HCT116 (cell line): ENCODE data around the gene COG5. TPM values are rescaled to one million over a fixed set of nuclear protein-coding genes. Genes with fewer than 3 reads are reported as not detected.

Experiments
- ATAC-seq: fragments of 200-7000 bp; cut with Tn5 transposase; 2 replicates; pipeline ENCODE4 v1.9.1; 2020; ENCODE audit warnings: mild to moderate bottlenecking, moderate library complexity
- BruUV-seq: library from RNA; stranded (reverse); fragments of 400-500 nt; replicated peaks from 2 replicates; lab custom pipeline; 2021; lab: Mats Ljungman, UMichigan
- CTCF ChIA-PET: fragments of 300-600 bp; sonication (Branson Sonifier 250); formaldehyde crosslinking; loops from one replicate; lab custom pipeline; 2021; ENCODE audit warnings: antibody characterized with exemption; lab: Charles Lee
- POLR2A ChIA-PET: fragments of 300-600, 350-600 bp; sonication (Branson Sonifier 250); formaldehyde crosslinking; loops from one replicate; lab custom pipeline; 2021; ENCODE audit warnings: antibody characterized with exemption; lab: Charles Lee
- RAD21 ChIA-PET, 2 experiments: fragments of 300-600 bp; sonication (Branson Sonifier 250); formaldehyde crosslinking; loops; one replicate each; lab custom pipeline; 2023; ENCODE audit warnings: low total read pairs in 2 of 2; ENCODE audit not compliant: uncharacterized antibody in 2 of 2, unreplicated experiment in 2 of 2, low non-redundant PET in 1 of 2; lab: Charles Lee
- DNase-seq: peaks from one replicate; pipeline ENCODE4 v3.0.0-alpha.2; 2010; ENCODE audit warnings: low read depth, low spot score
- H2AFZ ChIP-seq: fragments of 200-600 bp; shearing (Covaris generic), sonication (generic); 2 replicates; pipeline ENCODE4 v1.6.1; 2017; ENCODE audit warnings: low read depth, mixed run types, mixed read lengths, antibody characterized with exemption, low read length; ENCODE audit not compliant: poor library complexity, severe bottlenecking
- H3K27ac ChIP-seq: 2 replicates; pipeline ENCODE4 v1.5.1; 2012; ENCODE audit warnings: low read depth, low read length
- H3K27me3 ChIP-seq: fragments of 200-600 bp; sonication (generic); 2 replicates; pipeline ENCODE4 v1.6.1; 2016; ENCODE audit warnings: mixed run types, low read length, mixed read lengths; ENCODE audit not compliant: insufficient read depth
- H3K36me3 ChIP-seq, 2 experiments: fragments of 200-500 bp in 1 of 2; fragments of 200-600 bp in 1 of 2; sonication (Bioruptor generic) in 1 of 2; sonication (generic) in 1 of 2; 2 replicates each; pipeline versions ENCODE4 v1.5.1 to v1.6.1; 2014 to 2016; ENCODE audit warnings: low read length in 2 of 2, inconsistent platforms in 1 of 2, mixed read lengths in 1 of 2, mixed run types in 1 of 2; ENCODE audit not compliant: insufficient read depth in 2 of 2, control insufficient read depth in 1 of 2
- H3K4me1 ChIP-seq, 2 experiments: fragments of 200-600 bp in 1 of 2; sonication (generic) in 1 of 2; 2 replicates each; pipeline versions ENCODE4 v1.5.1 to v1.6.1; 2012 to 2017; ENCODE audit warnings: low read length in 2 of 2, inconsistent platforms in 1 of 2, mild to moderate bottlenecking in 1 of 2, mixed read lengths in 1 of 2, mixed run types in 1 of 2, moderate library complexity in 1 of 2; ENCODE audit not compliant: insufficient read depth in 2 of 2, control insufficient read depth in 1 of 2
- H3K4me2 ChIP-seq: fragments of 200-600 bp; sonication (generic); 2 replicates; pipeline ENCODE4 v1.6.1; 2017; ENCODE audit warnings: mixed run types, low read length, mixed read lengths
- H3K4me3 ChIP-seq, 2 experiments: fragments of 200-600 bp in 1 of 2; sonication (generic) in 1 of 2; replicated peaks in 1 of 2; 2 replicates each; pipeline ENCODE4 v1.5.1; 2011 to 2016; ENCODE audit warnings: low read length in 2 of 2, control low read depth in 1 of 2, low read depth in 1 of 2, mild to moderate bottlenecking in 1 of 2, mixed read lengths in 1 of 2, mixed run types in 1 of 2
- H3K79me2 ChIP-seq: fragments of 200-600 bp; sonication (generic); 2 replicates; pipeline ENCODE4 v1.6.1; 2017; ENCODE audit warnings: mild to moderate bottlenecking, mixed run types, low read length, moderate library complexity, mixed read lengths; ENCODE audit not compliant: insufficient read depth
- H3K9ac ChIP-seq: fragments of 200-600 bp; sonication (generic); 2 replicates; pipeline ENCODE4 v1.6.1; 2016; ENCODE audit warnings: low read length, mixed read lengths
- H3K9me2 ChIP-seq: fragments of 200-600 bp; sonication (generic), shearing (Covaris generic); 2 replicates; pipeline ENCODE4 v1.6.1; 2017; ENCODE audit warnings: mixed run types, mild to moderate bottlenecking, moderate library complexity; ENCODE audit not compliant: insufficient read depth
- H3K9me3 ChIP-seq, 2 experiments: fragments of 200-500 bp in 1 of 2; fragments of 200-600 bp in 1 of 2; sonication (Bioruptor generic) in 1 of 2; sonication (generic) in 1 of 2; 2 replicates each; pipeline ENCODE4 v1.6.1; 2014 to 2017; ENCODE audit warnings: low read length in 2 of 2, mixed read lengths in 2 of 2, inconsistent platforms in 1 of 2, low read depth in 1 of 2, mild to moderate bottlenecking in 1 of 2, mixed run types in 1 of 2, moderate library complexity in 1 of 2; ENCODE audit not compliant: control insufficient read depth in 1 of 2, insufficient read depth in 1 of 2
- H4K20me1 ChIP-seq: fragments of 200-600 bp; sonication (generic), shearing (Covaris generic); 2 replicates; pipeline ENCODE4 v1.6.1; 2017; ENCODE audit warnings: mixed run types, mild to moderate bottlenecking, moderate library complexity; ENCODE audit not compliant: insufficient read depth
- ATF3 ChIP-seq: IDR thresholded peaks from 2 replicates; pipeline ENCODE4 v1.6.1; 2012
- CBX3 ChIP-seq: IDR thresholded peaks from 2 replicates; pipeline ENCODE4 v1.6.1; 2012; ENCODE audit warnings: low read depth
- CEBPB ChIP-seq: IDR thresholded peaks from 2 replicates; pipeline ENCODE4 v1.6.1; 2012; ENCODE audit warnings: low read depth
- CTCF ChIP-seq, 3 experiments: fragments of 200-600 bp in 1 of 3; sonication (generic) in 1 of 3; IDR thresholded peaks in 2 of 3; conservative IDR thresholded peaks in 1 of 3; 2 replicates each; pipeline ENCODE4 v1.5.1; 2012 to 2017; ENCODE audit warnings: low read depth in 2 of 3, low read length in 2 of 3, antibody characterized with exemption in 1 of 3, borderline replicate concordance in 1 of 3, control low read depth in 1 of 3, mild to moderate bottlenecking in 1 of 3, mixed read lengths in 1 of 3, mixed run types in 1 of 3, moderate library complexity in 1 of 3; ENCODE audit not compliant: insufficient read depth in 1 of 3
- ELF1 ChIP-seq: IDR thresholded peaks from 2 replicates; pipeline ENCODE4 v1.6.1; 2012; ENCODE audit warnings: low read depth, borderline replicate concordance
- EZH2 ChIP-seq: fragments of 200-600 bp; sonication (generic); IDR thresholded peaks from 2 replicates; pipeline ENCODE4 v1.6.1; 2017; ENCODE audit warnings: antibody characterized with exemption, mixed run types
- EZH2phosphoT487 ChIP-seq: fragments of 200-600 bp; IDR thresholded peaks from 2 replicates; pipeline ENCODE4 v1.6.1; 2018; ENCODE audit warnings: antibody characterized with exemption, borderline replicate concordance
- FOSL1 ChIP-seq: IDR thresholded peaks from 2 replicates; pipeline ENCODE4 v1.6.1; 2012; ENCODE audit warnings: low read depth
- JUND ChIP-seq: IDR thresholded peaks from 2 replicates; pipeline ENCODE4 v1.6.1; 2012
- POLR2A ChIP-seq: IDR thresholded peaks from 2 replicates; pipeline ENCODE4 v1.7.0; 2011; ENCODE audit warnings: borderline replicate concordance; ENCODE audit not compliant: insufficient read depth, insufficient read length; ENCODE audit errors: extremely low read depth
- POLR2AphosphoS5 ChIP-seq: IDR thresholded peaks from 2 replicates; pipeline ENCODE4 v1.6.1; 2011; ENCODE audit warnings: mild to moderate bottlenecking, low read depth, low read length, moderate library complexity
- RAD21 ChIP-seq: IDR thresholded peaks from 2 replicates; pipeline ENCODE4 v1.6.1; 2012; ENCODE audit warnings: low read depth, mild to moderate bottlenecking
- SP1 ChIP-seq: IDR thresholded peaks from 2 replicates; pipeline ENCODE4 v1.6.1; 2012; ENCODE audit warnings: low read depth
- SRF ChIP-seq: IDR thresholded peaks from 2 replicates; pipeline ENCODE4 v1.6.1; 2012; ENCODE audit warnings: low read depth
- TCF7L2 ChIP-seq: IDR thresholded peaks from 2 replicates; pipeline ENCODE4 v1.7.0; 2011; ENCODE audit warnings: borderline replicate concordance, inconsistent platforms; ENCODE audit not compliant: insufficient read depth, insufficient read length; ENCODE audit errors: extremely low read depth
- YY1 ChIP-seq: IDR thresholded peaks from 2 replicates; pipeline ENCODE4 v1.6.1; 2011; ENCODE audit warnings: low read length, low read depth, moderate library complexity, mild to moderate bottlenecking; ENCODE audit not compliant: insufficient replicate concordance; ENCODE audit errors: extremely low read depth
- ZBTB33 ChIP-seq: IDR thresholded peaks from 2 replicates; pipeline ENCODE4 v1.6.1; 2011; ENCODE audit warnings: mild to moderate bottlenecking, low read length, moderate library complexity; ENCODE audit not compliant: insufficient replicate concordance; ENCODE audit errors: extremely low read depth
- ZFX ChIP-seq: fragments of 450-650 bp; IDR thresholded peaks from 2 replicates; pipeline ENCODE4 v1.6.1; 2017
- ZNF274 ChIP-seq: fragments of 200-500 bp; sonication (Bioruptor generic); IDR thresholded peaks from 2 replicates; pipeline ENCODE4 v1.6.1; 2014; ENCODE audit warnings: mild to moderate bottlenecking, low read depth, low read length, inconsistent platforms
- intact Hi-C: fragments of 100-400 bp; cut with micrococcal nuclease; formaldehyde crosslinking; loops from 2 replicates; pipeline ENCODE4 v1.10.0; 2022
- total RNA-seq: library from RNA; stranded (reverse); gene quantifications from one replicate; pipeline ENCODE4 v1.2.1, GENCODE V29; 2021; ENCODE audit not compliant: unreplicated experiment
- TF ChIP-seq, protein P1 (sequence below): IDR thresholded peaks from 2 replicates; pipeline ENCODE4 v1.6.1; 2012

The COG5 gene
- total RNA-seq, 1 experiment from 2014 or later, result 30.7 TPM

DNA sequence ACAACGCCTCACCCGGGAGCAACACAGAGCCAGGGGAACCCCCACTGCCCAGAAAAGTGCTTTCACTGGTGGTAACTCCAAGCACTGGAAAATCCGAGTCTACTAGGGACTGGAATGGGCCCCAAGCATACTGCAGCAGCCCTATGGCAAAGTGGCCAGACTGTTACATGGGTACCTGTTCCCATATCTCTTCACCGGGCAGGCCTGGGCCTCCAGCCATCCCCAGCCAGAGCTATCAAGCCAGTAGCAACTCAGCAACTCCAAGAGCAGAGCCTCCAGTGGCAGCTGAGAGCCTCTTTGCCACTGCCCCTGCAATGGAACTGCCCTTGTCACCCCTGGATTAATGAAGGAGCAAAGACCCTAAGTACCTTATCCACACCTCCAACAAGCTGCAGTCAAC, 321.5 kb downstream of the COG5 start:
- no peaks in the 10 kb centered on the region for H3K4me1 ChIP-seq
- no peaks in the 10 kb centered on the region for H3K36me3 ChIP-seq
- ATAC-seq (no peak), DNase-seq (no peak)
- H3K27me3 ChIP-seq, result no peaks in the 10 kb centered on the region
- H3K9ac ChIP-seq, result no peak overlapping the region
- TF ChIP-seq SP1, result no peak
- no peak for TF ChIP-seq ZNF274
- no peak for TF ChIP-seq ZBTB33
- no peak for TF ChIP-seq JUND
- no peak for TF ChIP-seq TCF7L2
- TF ChIP-seq EZH2, result no peak
- no peak for TF ChIP-seq POLR2AphosphoS5
- no peak for TF ChIP-seq YY1
- TF ChIP-seq ZFX, result no peak
- TF ChIP-seq ATF3, result no peak
- TF ChIP-seq, protein P1, sequence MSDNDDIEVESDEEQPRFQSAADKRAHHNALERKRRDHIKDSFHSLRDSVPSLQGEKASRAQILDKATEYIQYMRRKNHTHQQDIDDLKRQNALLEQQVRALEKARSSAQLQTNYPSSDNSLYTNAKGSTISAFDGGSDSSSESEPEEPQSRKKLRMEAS, result no peak
- no peak for TF ChIP-seq CTCF (IDR thresholded peaks at IDR 0.05 in 2 of 3, conservative IDR thresholded peaks at IDR 0.05 in 1 of 3; ENCODE audit: borderline replicate concordance in 1 of 3, insufficient read depth in 1 of 3, low read depth in 2 of 3, low read length in 2 of 3)
- no peak for TF ChIP-seq CBX3
- TF ChIP-seq EZH2phosphoT487, result no peak
- no peak for TF ChIP-seq CEBPB
- TF ChIP-seq RAD21, result no peak
- TF ChIP-seq SRF, result no peak
- TF ChIP-seq POLR2A, result no peak
- TF ChIP-seq ELF1, result no peak
- no peak for TF ChIP-seq FOSL1
- ChIA-PET CTCF (no interaction called here), POLR2A (no interaction called here), RAD21 (no interaction called here)
- H3K9me2 ChIP-seq, result no peaks in the 10 kb centered on the region
- H4K20me1 ChIP-seq, result no peaks in the 10 kb centered on the region
- intact Hi-C loops, result no loop called here
- no peaks in the 10 kb centered on the region for H3K79me2 ChIP-seq
- no peaks in the 10 kb centered on the region for H3K9me3 ChIP-seq
- H3K27ac ChIP-seq, result no peak overlapping the region
- BruUV-seq, result no TSS peak
- no peak overlapping the region for H3K4me2 ChIP-seq
- H3K4me3 ChIP-seq, result no peak overlapping the region
- H2AFZ ChIP-seq, result no peak overlapping the region
